Keratinocyte (primary cell): ENCODE data around the gene LRBA. TPM values are rescaled to one million over a fixed set of nuclear protein-coding genes. Genes with fewer than 3 reads are reported as not detected.

ENCODE experiments used
- DNase-seq: peaks from one replicate; pipeline ENCODE4 v3.0.0-alpha.2; 2011; ENCODE audit warnings: low read depth, missing footprints, low spot score
- FAIRE-seq: peaks from 2 replicates; lab custom pipeline; 2011; peaks lifted over from hg19 to GRCh38; lab: Jason Lieb, UNC
- H2AFZ ChIP-seq: 2 replicates; pipeline ENCODE4 v1.6.0; 2012; ENCODE audit warnings: low read length, control low read depth, inconsistent platforms; ENCODE audit not compliant: control insufficient read depth
- H3K27ac ChIP-seq: 2 replicates; pipeline ENCODE4 v1.5.1; 2011; ENCODE audit warnings: low read length; ENCODE audit not compliant: control insufficient read depth, insufficient read depth
- H3K27me3 ChIP-seq: 3 replicates; pipeline ENCODE4 v1.6.0; 2011; ENCODE audit warnings: low read length; ENCODE audit not compliant: control insufficient read depth, insufficient read depth; ENCODE audit errors: extremely low read depth
- H3K36me3 ChIP-seq, 2 experiments: 2 replicates in 1 of 2; 3 replicates in 1 of 2; pipeline ENCODE4 v1.5.1; 2011; ENCODE audit warnings: low read length in 2 of 2, mild to moderate bottlenecking in 1 of 2; ENCODE audit not compliant: control insufficient read depth in 2 of 2, insufficient read depth in 2 of 2; ENCODE audit errors: extremely low read depth in 1 of 2
- H3K4me1 ChIP-seq: 3 replicates; pipeline ENCODE4 v1.5.1; 2011; ENCODE audit warnings: low read length; ENCODE audit not compliant: control insufficient read depth, insufficient read depth; ENCODE audit errors: extremely low read depth
- H3K4me2 ChIP-seq: 3 replicates; pipeline ENCODE4 v1.6.0; 2011; ENCODE audit warnings: low read depth, low read length; ENCODE audit not compliant: control insufficient read depth, insufficient read depth; ENCODE audit errors: extremely low read depth
- H3K4me3 ChIP-seq, 3 experiments: fragments of 200-600 bp in 1 of 3; sonication (generic) in 1 of 3; 2 replicates in 2 of 3; 3 replicates in 1 of 3; pipeline ENCODE4 v1.5.1; 2011 to 2016; ENCODE audit warnings: low read length in 3 of 3, mild to moderate bottlenecking in 3 of 3, control low read depth in 2 of 3, inconsistent platforms in 1 of 3, low read depth in 1 of 3, mixed read lengths in 1 of 3, mixed run types in 1 of 3, moderate library complexity in 1 of 3; ENCODE audit not compliant: control insufficient read depth in 2 of 3, insufficient read depth in 2 of 3; ENCODE audit errors: extremely low read depth in 1 of 3
- H3K79me2 ChIP-seq: 2 replicates; pipeline ENCODE4 v1.6.0; 2012; ENCODE audit warnings: low read length; ENCODE audit not compliant: control insufficient read depth, insufficient read depth
- H3K9ac ChIP-seq: 3 replicates; pipeline ENCODE4 v1.6.0; 2011; ENCODE audit warnings: low read length; ENCODE audit not compliant: control insufficient read depth, insufficient read depth; ENCODE audit errors: extremely low read depth
- H3K9me1 ChIP-seq: 3 replicates; pipeline ENCODE4 v1.6.0; 2011; ENCODE audit warnings: low read length; ENCODE audit not compliant: control insufficient read depth, insufficient read depth; ENCODE audit errors: extremely low read depth
- H3K9me3 ChIP-seq: 2 replicates; pipeline ENCODE4 v1.5.1; 2012; ENCODE audit warnings: low read depth, low read length; ENCODE audit not compliant: control insufficient read depth
- H4K20me1 ChIP-seq: 3 replicates; pipeline ENCODE4 v1.6.0; 2011; ENCODE audit warnings: low read length; ENCODE audit not compliant: control insufficient read depth, insufficient read depth; ENCODE audit errors: extremely low read depth
- CTCF ChIP-seq, 3 experiments: IDR thresholded peaks in 1 of 3; conservative IDR thresholded peaks in 1 of 3; optimal IDR thresholded peaks in 1 of 3; 2 replicates in 2 of 3; 3 replicates in 1 of 3; pipeline versions ENCODE3 to v1.5.1; 2011; ENCODE audit warnings: low read length in 3 of 3, mild to moderate bottlenecking in 3 of 3, moderate library complexity in 2 of 3, control low read depth in 1 of 3, inconsistent platforms in 1 of 3; ENCODE audit not compliant: insufficient read depth in 2 of 3; ENCODE audit errors: extremely low read depth in 1 of 3
- EZH2 ChIP-seq: IDR thresholded peaks from one replicate; pipeline ENCODE4 v1.6.1; 2012; ENCODE audit warnings: inconsistent platforms, mild to moderate bottlenecking, low read length, moderate library complexity
- dilution Hi-C: fragments of 300-500 bp; cut with MboI; formaldehyde crosslinking; loops from one replicate; pipeline ENCODE4 v1.7.0; 2020; ENCODE audit warnings: low sequenced_read_pairs; ENCODE audit not compliant: extremely low pct_ligation_motif_present
- polyA plus RNA-seq, 5 experiments: library from polyadenylated mRNA; depleted of rRNA in 3 of 5; stranded (reverse) in 3 of 5; stranded (forward) in 1 of 5; unstranded in 1 of 5; fragments of >200 nt; gene quantifications; 1 replicate in 1 of 5; 2 replicates in 3 of 5; 3 replicates in 1 of 5; pipeline versions ENCODE4 v1.2.1 to v1.2.3, GENCODE V29; 2011 to 2012; ENCODE audit warnings: missing spikeins in 2 of 5, low read depth in 1 of 5, low replicate concordance in 1 of 5

LRBA gene
- polyA plus RNA-seq, 1 donor (not counting 4 experiments of a cell fraction or from before 2014, with no cell fraction given), result 35.6 TPM

GRCh38 chr4:150258569-150258968, 756.5 kb downstream of the LRBA start:
- no peaks in the 10 kb centered on the region for H3K9me3 ChIP-seq
- no peak overlapping the region for H2AFZ ChIP-seq
- no peak for DNase-seq
- no peaks in the 10 kb centered on the region for H3K36me3 ChIP-seq
- no peaks in the 10 kb centered on the region for H4K20me1 ChIP-seq
- TF ChIP-seq EZH2 (no peak), CTCF (optimal IDR thresholded peaks at IDR 0.05 in 1 of 3, IDR thresholded peaks at IDR 0.05 in 1 of 3, conservative IDR thresholded peaks at IDR 0.05 in 1 of 3; ENCODE audit: extremely low read depth in 1 of 3, insufficient read depth in 2 of 3, low read length in 3 of 3) (no peak)
- no peaks in the 10 kb centered on the region for H3K9me1 ChIP-seq
- no peak overlapping the region for H3K27ac ChIP-seq
- no peak overlapping the region for H3K9ac ChIP-seq
- H3K27me3 ChIP-seq, result no peaks in the 10 kb centered on the region
- peak; percentile 84 for FAIRE-seq
- H3K4me2 ChIP-seq, result no peak overlapping the region
- no peak overlapping the region for H3K4me3 ChIP-seq
- no peaks in the 10 kb centered on the region for H3K79me2 ChIP-seq
- dilution Hi-C loops, result no loop called here
- H3K4me1 ChIP-seq, result peaks cover 27% of the 10 kb centered on the region

GRCh38 chr4:150256841-150257730, 758.0 kb downstream of the LRBA start:
- Histone ChIP-seq H3K79me2 (no peaks in the 10 kb centered on the region), H3K9ac (no peak overlapping the region), H3K9me3 (no peaks in the 10 kb centered on the region), H3K9me1 (no peaks in the 10 kb centered on the region), H3K4me2 (peak overlapping the region; percentile 56), H3K27ac (peak overlapping the region; percentile 36), H3K27me3 (no peaks in the 10 kb centered on the region), H3K4me1 (peaks cover 27% of the 10 kb centered on the region), H3K36me3 (no peaks in the 10 kb centered on the region), H2AFZ (peak overlapping the region; percentile 21), H3K4me3 (no peak overlapping the region), H4K20me1 (no peaks in the 10 kb centered on the region)
- DNase-seq (peak; percentile 76), FAIRE-seq (peak; percentile 85)
- TF ChIP-seq EZH2, result no peak
- TF ChIP-seq CTCF (optimal IDR thresholded peaks at IDR 0.05 in 1 of 3, IDR thresholded peaks at IDR 0.05 in 1 of 3, conservative IDR thresholded peaks at IDR 0.05 in 1 of 3; ENCODE audit: extremely low read depth in 1 of 3, insufficient read depth in 2 of 3, low read length in 3 of 3), result peak; percentile 31 to 43 (median 34)
- dilution Hi-C loops, result no loop called here
